GM23248 (cell line): ENCODE data around the gene ENTHD1. TPM values are rescaled to one million over a fixed set of nuclear protein-coding genes. Genes with fewer than 3 reads are reported as not detected.

Experiments used
- DNase-seq: peaks from one replicate; pipeline ENCODE4 v3.0.0-alpha.2; 2015
- H2AFZ ChIP-seq: fragments of 200-600 bp; sonication (generic); 2 replicates; pipeline ENCODE4 v1.6.1; 2016; ENCODE audit warnings: antibody characterized with exemption
- H3F3A ChIP-seq: fragments of 200-600 bp; sonication (generic); 2 replicates; pipeline ENCODE4 v1.6.1; 2016; ENCODE audit warnings: mild to moderate bottlenecking, antibody characterized with exemption, mixed run types; ENCODE audit not compliant: insufficient read depth
- H3K27ac ChIP-seq: fragments of 200-600 bp; sonication (generic); 2 replicates; pipeline ENCODE4 v1.5.1; 2016; ENCODE audit warnings: mild to moderate bottlenecking
- H3K27me3 ChIP-seq: fragments of 200-600 bp; sonication (generic); replicated peaks from 2 replicates; pipeline ENCODE4 v1.6.1; 2016; ENCODE audit warnings: mild to moderate bottlenecking; ENCODE audit not compliant: insufficient read depth
- H3K36me3 ChIP-seq: fragments of 200-600 bp; sonication (generic); 2 replicates; pipeline ENCODE4 v1.6.1; 2016; ENCODE audit warnings: low read depth, mild to moderate bottlenecking
- H3K4me1 ChIP-seq: fragments of 200-600 bp; sonication (generic); 2 replicates; pipeline ENCODE4 v1.6.1; 2016; ENCODE audit warnings: mild to moderate bottlenecking; ENCODE audit not compliant: insufficient read depth
- H3K4me2 ChIP-seq: fragments of 200-600 bp; sonication (generic); one replicate; pipeline ENCODE4 v1.6.1; 2016; ENCODE audit warnings: mild to moderate bottlenecking; ENCODE audit not compliant: unreplicated experiment
- H3K4me3 ChIP-seq: fragments of 200-600 bp; sonication (generic); 2 replicates; pipeline ENCODE4 v1.5.1; 2016; ENCODE audit warnings: mild to moderate bottlenecking
- H3K79me2 ChIP-seq: fragments of 200-600 bp; sonication (generic); 2 replicates; pipeline ENCODE4 v1.6.1; 2016; ENCODE audit warnings: mild to moderate bottlenecking; ENCODE audit not compliant: insufficient read depth
- H3K9ac ChIP-seq: fragments of 200-600 bp; sonication (generic); 2 replicates; pipeline ENCODE4 v1.6.1; 2016; ENCODE audit warnings: mild to moderate bottlenecking
- H3K9me2 ChIP-seq: fragments of 200-600 bp; sonication (generic); 2 replicates; pipeline ENCODE4 v1.6.1; 2016; ENCODE audit warnings: mixed run types, mild to moderate bottlenecking, moderate library complexity; ENCODE audit not compliant: insufficient read depth
- H3K9me3 ChIP-seq: fragments of 200-600 bp; sonication (generic); one replicate; pipeline ENCODE4 v1.6.1; 2017; ENCODE audit warnings: low read depth
- H4K20me1 ChIP-seq: fragments of 200-600 bp; sonication (generic); 2 replicates; pipeline ENCODE4 v1.6.0; 2016; ENCODE audit not compliant: insufficient read depth
- EZH2 ChIP-seq: fragments of 200-600 bp; sonication (generic); IDR thresholded peaks from 2 replicates; pipeline ENCODE4 v1.6.1; 2018; ENCODE audit warnings: antibody characterized with exemption, mild to moderate bottlenecking; ENCODE audit not compliant: insufficient read depth, poor library complexity, severe bottlenecking
- EZH2phosphoT487 ChIP-seq: fragments of 200-600 bp; sonication (generic); IDR thresholded peaks from 2 replicates; pipeline ENCODE4 v1.6.1; 2018; ENCODE audit warnings: antibody characterized with exemption, moderate library complexity, mild to moderate bottlenecking, low read depth; ENCODE audit not compliant: insufficient read depth
- WGBS, 2 experiments: methylation state at CpG; one replicate each; pipeline ENCODE4 v1.1.6; 2015 to 2017; ENCODE audit warnings: low lambda C conversion rate in 2 of 2, low coverage in 1 of 2; ENCODE audit errors: missing lambda C conversion rate in 2 of 2; 5-methylcytosine and 5-hydroxymethylcytosine counted together
- in situ Hi-C: fragments of 300-500 bp; cut with MboI; formaldehyde crosslinking; loops from 2 replicates; pipeline ENCODE4 v1.15.0; 2020
- polyA plus RNA-seq: library from polyadenylated mRNA; unstranded; fragments of >200 nt; fragmentation: Nextera tagmentation; extraction: Ambion mirVana; gene quantifications from 2 replicates; pipeline ENCODE4 v1.2.1, GENCODE V29; 2016
- total RNA-seq: library from RNA; depleted of rRNA; stranded (reverse); fragments of >200 nt; shearing (Covaris generic); gene quantifications from 2 replicates; pipeline ENCODE4 v1.2.3, GENCODE V29; 2014

The ENTHD1 gene
- total and polyA plus RNA-seq, 2 experiments from 2014 or later: not detected

GRCh38 chr22:39771486-39771885 lies 122.1 kb downstream of the ENTHD1 start:
- no peaks in the 10 kb centered on the region for H3K4me1 ChIP-seq
- H3K9me3 ChIP-seq: no peaks in the 10 kb centered on the region
- no peaks in the 10 kb centered on the region for H3K9me2 ChIP-seq
- no peak overlapping the region for H2AFZ ChIP-seq
- TF ChIP-seq EZH2: no peak
- no peak for TF ChIP-seq EZH2phosphoT487
- no peaks in the 10 kb centered on the region for H3K79me2 ChIP-seq
- H3K4me3 ChIP-seq: no peak overlapping the region
- no peaks in the 10 kb centered on the region for H3K36me3 ChIP-seq
- H3K27me3 ChIP-seq: peaks cover 57% of the 10 kb centered on the region
- in situ Hi-C loops: no loop called here
- DNase-seq: no peak
- no peaks in the 10 kb centered on the region for H3F3A ChIP-seq
- H3K27ac ChIP-seq: no peak overlapping the region
- H4K20me1 ChIP-seq: no peaks in the 10 kb centered on the region
- no peak overlapping the region for H3K9ac ChIP-seq
- H3K4me2 ChIP-seq: no peak overlapping the region
- 31 to 40% methylated on average over 2 of the region's 2 CpGs for WGBS, 2 experiments

GRCh38 chr22:39765661-39766060 lies 127.9 kb downstream of the ENTHD1 start:
- in situ Hi-C loops: no loop called here
- Histone ChIP-seq H3K9ac (no peak overlapping the region), H3K79me2 (no peaks in the 10 kb centered on the region), H3K27ac (no peak overlapping the region), H4K20me1 (no peaks in the 10 kb centered on the region), H2AFZ (no peak overlapping the region), H3K4me3 (no peak overlapping the region), H3K36me3 (no peaks in the 10 kb centered on the region), H3F3A (no peaks in the 10 kb centered on the region), H3K27me3 (peaks cover 62% of the 10 kb centered on the region), H3K9me3 (no peaks in the 10 kb centered on the region), H3K4me2 (no peak overlapping the region), H3K4me1 (no peaks in the 10 kb centered on the region), H3K9me2 (no peaks in the 10 kb centered on the region)
- no peak for DNase-seq
- 23 to 24% methylated on average over 2 of the region's 2 CpGs for WGBS, 2 experiments
- no peak for TF ChIP-seq EZH2phosphoT487
- no peak for TF ChIP-seq EZH2

- Histone ChIP-seq H3K36me3 (no peaks in the 10 kb centered on the region), H3K4me3 (no peak overlapping the region), H3F3A (no peaks in the 10 kb centered on the region), H3K27ac (no peak overlapping the region), H3K4me2 (no peak overlapping the region), H3K9me2 (no peaks in the 10 kb centered on the region; the same call in 1 of the 2 replicates), H3K9me3 (no peaks in the 10 kb centered on the region), H3K9ac (no peak overlapping the region), H2AFZ (no peak overlapping the region), H3K27me3 (peaks cover 67% of the 10 kb centered on the region), H3K79me2 (no peaks in the 10 kb centered on the region), H4K20me1 (no peaks in the 10 kb centered on the region), H3K4me1 (no peaks in the 10 kb centered on the region)
- in situ Hi-C loops: no loop called here
- 21 to 29% methylated on average over 3 of the region's 3 CpGs for WGBS, 2 experiments
- DNase-seq: no peak
- TF ChIP-seq EZH2phosphoT487: no peak
- no peak for TF ChIP-seq EZH2
Observed at GRCh38 chr22:39765046-39765445, 128.5 kb downstream of the ENTHD1 start.

GRCh38 chr22:39763276-39763675 lies 130.3 kb downstream of the ENTHD1 start:
- WGBS, 2 experiments: 41 to 44% methylated on average over 4 of the region's 4 CpGs

GRCh38 chr22:39750759-39751158 lies 142.8 kb downstream of the ENTHD1 start:
- Histone ChIP-seq H3K9ac (no peak overlapping the region), H4K20me1 (no peaks in the 10 kb centered on the region), H3K4me3 (no peak overlapping the region), H2AFZ (no peak overlapping the region), H3K9me2 (no peaks in the 10 kb centered on the region), H3K9me3 (no peaks in the 10 kb centered on the region), H3K4me1 (no peaks in the 10 kb centered on the region), H3F3A (no peaks in the 10 kb centered on the region), H3K27me3 (peaks cover 43% of the 10 kb centered on the region), H3K36me3 (no peaks in the 10 kb centered on the region), H3K27ac (no peak overlapping the region), H3K4me2 (no peak overlapping the region), H3K79me2 (no peaks in the 10 kb centered on the region)
- DNase-seq: no peak
- in situ Hi-C loops: no loop called here
- TF ChIP-seq EZH2: no peak
- no peak for TF ChIP-seq EZH2phosphoT487
- WGBS, 2 experiments: 45 to 50% methylated on average over 2 of the region's 2 CpGs

More at GRCh38 chr22:39763276-39763675, 130.3 kb downstream of the ENTHD1 start:
- no peak for TF ChIP-seq EZH2
- in situ Hi-C loops: no loop called here
- Histone ChIP-seq H3K36me3 (no peaks in the 10 kb centered on the region), H4K20me1 (no peaks in the 10 kb centered on the region), H3K4me3 (no peak overlapping the region), H3K27me3 (peaks cover 67% of the 10 kb centered on the region), H3K27ac (no peak overlapping the region), H3K9me2 (no peaks in the 10 kb centered on the region; the same call in 1 of the 2 replicates), H3K4me2 (no peak overlapping the region), H3K9ac (no peak overlapping the region), H3F3A (no peaks in the 10 kb centered on the region), H3K9me3 (no peaks in the 10 kb centered on the region), H3K79me2 (no peaks in the 10 kb centered on the region), H3K4me1 (no peaks in the 10 kb centered on the region), H2AFZ (no peak overlapping the region)
- no peak for DNase-seq
